Colonic mucosa (tissue), 4 donors: Measurements from ENCODE around the gene COL23A1. TPM values are rescaled to one million over a fixed set of nuclear protein-coding genes. Genes with fewer than 3 reads are reported as not detected.
"Not testable (repeated sequence)": the region's sequence is repeated elsewhere in the genome, so short reads cannot be mapped to it uniquely, and the experiment has no call there.

Experiments
- DNase-seq: peaks from one replicate; pipeline ENCODE4 v3.0.0-alpha.2; 2020
- H3K27ac ChIP-seq: fragments of 200-600 bp; one replicate; pipeline ENCODE4 v1.8.0; 2021
- H3K27me3 ChIP-seq: fragments of 200-600 bp; one replicate; pipeline ENCODE4 v1.8.0; 2021
- H3K36me3 ChIP-seq: fragments of 200-600 bp; one replicate; pipeline ENCODE4 v1.8.0; 2021
- H3K4me1 ChIP-seq: fragments of 200-600 bp; one replicate; pipeline ENCODE4 v1.8.0; 2021; ENCODE audit warnings: mild to moderate bottlenecking
- H3K4me3 ChIP-seq: fragments of 200-600 bp; one replicate; pipeline ENCODE4 v1.8.0; 2021
- H3K9ac ChIP-seq, 2 donors: one replicate each; pipeline ENCODE4 v1.7.0; 2013; ENCODE audit warnings: control low read depth in 2 of 2, low read depth in 2 of 2, low read length in 2 of 2
- H3K9me3 ChIP-seq: fragments of 200-600 bp; one replicate; pipeline ENCODE4 v1.8.0; 2021
- CTCF ChIP-seq: fragments of 200-600 bp; IDR thresholded peaks from one replicate; pipeline ENCODE4 v1.8.0; 2022; ENCODE audit warnings: antibody characterized with exemption, mild to moderate bottlenecking
- intact Hi-C: fragments of 100-400 bp; cut with DNase I; formaldehyde crosslinking; loops from one replicate; pipeline ENCODE4 v1.14.1; 2022
- total RNA-seq, 2 donors: library from RNA; stranded (reverse); fragmentation: NEBNext Ultra II Directional in 1 of 2; extraction: Animal tissue kit (Norgen Biotek cat#: 25700) in 1 of 2; gene quantifications; one replicate each; pipeline ENCODE4 v1.2.1, GENCODE V29; 2021
- donor health status: healthy.
- donor health status: DM: no; HTN: no; CAD: no.
- donor health status: DM: no; HTN: no; CAD: no.

Gene COL23A1
- total RNA-seq, 2 donors from 2014 or later, result 0.37 to 0.49 TPM

DNA sequence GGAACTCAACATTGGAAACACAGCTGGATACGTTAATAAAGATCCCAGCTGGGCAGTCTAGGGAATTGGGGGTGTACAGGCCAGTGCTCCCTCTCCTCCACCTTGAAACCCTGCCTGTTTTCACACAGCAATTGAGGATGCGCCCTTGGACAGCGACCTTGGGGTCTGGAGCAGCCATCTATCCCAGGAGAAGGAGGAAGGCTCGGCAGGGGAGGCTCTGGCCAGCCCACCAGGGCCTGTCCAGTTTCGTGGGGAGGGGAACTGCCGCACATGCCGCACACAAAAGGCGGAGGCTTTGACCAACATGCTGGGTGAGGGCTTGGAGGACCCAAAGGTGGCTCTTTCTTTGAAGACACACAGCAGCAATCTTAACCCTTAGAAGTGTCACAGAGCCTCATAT is 1.4 kb downstream of the COL23A1 start:
- Histone ChIP-seq H3K4me3 (no peak overlapping the region), H3K27me3 (peaks cover 33% of the 10 kb centered on the region), H3K4me1 (no peaks in the 10 kb centered on the region), H3K27ac (no peak overlapping the region), H3K9me3 (no peaks in the 10 kb centered on the region), H3K9ac (no peak overlapping the region), H3K36me3 (no peaks in the 10 kb centered on the region)
- intact Hi-C loops, result no loop called here
- no peak for DNase-seq
- no peak for TF ChIP-seq CTCF

DNA sequence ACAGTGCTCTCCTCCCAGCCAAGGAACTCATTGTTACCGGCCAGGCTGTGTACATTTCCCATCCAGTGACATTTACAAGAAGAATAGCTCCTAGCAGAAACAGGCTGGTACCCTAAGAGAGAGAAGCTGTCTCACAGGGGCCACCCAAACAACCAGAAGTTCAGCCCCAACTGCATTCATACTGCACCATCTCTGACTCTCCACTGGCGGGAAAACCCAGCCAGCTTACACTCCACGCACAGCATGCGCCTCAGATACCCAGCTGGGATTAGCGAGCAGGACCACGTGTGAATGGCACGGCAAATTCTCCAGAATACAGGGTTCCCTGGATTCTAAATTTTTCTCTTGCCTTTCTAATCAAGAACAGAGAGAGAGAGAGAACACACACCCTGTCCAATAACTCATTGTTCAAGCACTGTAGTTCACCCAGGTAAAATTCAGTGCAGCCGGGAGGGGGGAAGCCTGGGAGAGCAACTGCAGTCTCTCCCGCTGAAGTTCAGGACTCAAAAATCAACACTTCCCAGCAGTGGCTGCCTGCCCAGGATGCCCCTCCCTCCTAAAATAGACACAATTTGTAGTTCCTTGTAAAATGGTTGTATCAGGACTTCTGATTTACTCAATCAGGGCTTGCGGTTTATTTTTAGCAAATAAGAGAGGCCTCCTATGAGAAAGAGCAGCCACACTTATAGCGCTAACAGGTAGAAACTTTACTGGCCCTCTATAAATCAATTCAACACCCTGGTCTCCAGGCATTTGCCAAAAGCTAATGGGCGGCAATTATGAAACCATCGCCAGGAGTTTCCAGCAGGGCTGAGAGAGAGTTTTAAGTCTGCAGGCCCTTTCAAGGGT is 2.2 kb downstream of the COL23A1 start:
- intact Hi-C loops, result no loop called here
- H3K27ac ChIP-seq, result no peak overlapping the region
- H3K36me3 ChIP-seq, result no peaks in the 10 kb centered on the region
- no peak for DNase-seq
- H3K9me3 ChIP-seq, result no peaks in the 10 kb centered on the region
- H3K4me1 ChIP-seq, result no peaks in the 10 kb centered on the region
- H3K27me3 ChIP-seq, result peaks cover 33% of the 10 kb centered on the region
- TF ChIP-seq CTCF, result no peak
- H3K9ac ChIP-seq, result no peak overlapping the region
- H3K4me3 ChIP-seq, result no peak overlapping the region

- intact Hi-C loops, result no loop called here
- no peaks in the 10 kb centered on the region for H3K36me3 ChIP-seq
- H3K27me3 ChIP-seq, result peaks cover 33% of the 10 kb centered on the region
- H3K4me1 ChIP-seq, result no peaks in the 10 kb centered on the region
- no peak overlapping the region for H3K4me3 ChIP-seq
- no peak overlapping the region for H3K9ac ChIP-seq
- no peak for TF ChIP-seq CTCF
- DNase-seq, result no peak
- H3K27ac ChIP-seq, result no peak overlapping the region
- H3K9me3 ChIP-seq, result no peaks in the 10 kb centered on the region
Measured at GRCh38 chr5:178586396-178586795, 3.8 kb downstream of the COL23A1 start.

- H3K4me3 ChIP-seq, H3K4me1 ChIP-seq, intact Hi-C loops, H3K27ac ChIP-seq, H3K9me3 ChIP-seq, H3K36me3 ChIP-seq: not testable (repeated sequence)
- Histone ChIP-seq H3K27me3 (peaks cover 26% of the 10 kb centered on the region), H3K9ac (peak overlapping the region in 1 of 2 donors; percentile 59)
- peak; percentile 51 for DNase-seq
Measured at GRCh38 chr5:178585421-178585820, 4.8 kb downstream of the COL23A1 start.

DNA sequence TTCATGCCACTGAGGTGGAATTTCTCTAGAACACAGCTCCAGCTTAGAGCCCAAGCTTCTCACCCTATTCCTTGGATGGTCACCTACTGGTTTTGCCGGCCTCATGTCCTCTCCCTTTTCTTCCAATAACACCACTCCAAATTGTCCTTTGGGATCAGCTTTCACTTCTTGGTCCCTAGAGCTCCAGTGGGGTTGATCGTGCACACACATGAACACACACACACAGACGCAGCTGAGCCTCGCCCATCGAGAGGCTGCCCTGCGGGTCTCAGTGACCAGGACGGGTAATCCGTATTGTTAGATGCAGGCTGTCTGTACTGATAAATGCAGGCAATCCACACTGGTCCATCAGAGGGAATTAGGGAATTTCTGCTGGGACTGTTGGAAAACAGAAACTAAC is 6.9 kb downstream of the COL23A1 start:
- peaks cover 9% of the 10 kb centered on the region for H3K27me3 ChIP-seq
- DNase-seq, result no peak
- no peak overlapping the region for H3K27ac ChIP-seq
- H3K4me3 ChIP-seq, result no peak overlapping the region
- no peaks in the 10 kb centered on the region for H3K4me1 ChIP-seq
- H3K9me3 ChIP-seq, result no peaks in the 10 kb centered on the region
- intact Hi-C loops, result no loop called here
- TF ChIP-seq CTCF, result no peak
- no peaks in the 10 kb centered on the region for H3K36me3 ChIP-seq
- H3K9ac ChIP-seq, result no peak overlapping the region

DNA sequence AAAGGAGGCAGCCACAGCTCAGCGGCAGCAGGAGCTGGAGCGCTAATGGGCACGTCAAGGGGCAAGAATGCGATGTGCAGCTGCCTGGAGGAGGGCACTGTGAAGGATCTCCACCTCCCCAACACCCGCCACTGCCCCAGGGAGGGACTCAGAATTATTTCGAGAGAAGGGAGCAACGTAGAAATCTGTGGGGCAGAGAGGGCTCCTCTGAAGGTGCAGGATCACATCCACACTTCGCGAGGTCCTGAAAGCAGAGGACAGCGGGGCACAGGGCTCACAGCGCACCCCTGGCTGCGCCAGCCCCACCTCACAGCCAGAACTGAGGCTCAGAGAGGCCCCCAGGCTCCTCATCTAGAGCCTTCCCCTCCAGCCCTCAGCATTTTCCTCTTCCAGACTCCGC is 7.9 kb downstream of the COL23A1 start:
- TF ChIP-seq CTCF, result no peak
- no peaks in the 10 kb centered on the region for H3K4me1 ChIP-seq
- peaks cover under 1% of the 10 kb centered on the region for H3K27me3 ChIP-seq
- no peak overlapping the region for H3K4me3 ChIP-seq
- DNase-seq, result no peak
- intact Hi-C loops, result no loop called here
- H3K36me3 ChIP-seq, result no peaks in the 10 kb centered on the region
- no peak overlapping the region for H3K9ac ChIP-seq
- no peaks in the 10 kb centered on the region for H3K9me3 ChIP-seq
- no peak overlapping the region for H3K27ac ChIP-seq
